PC-3 (cell line): Measurements from ENCODE around the gene PTPN14.

Experiments used
- EZH2 ChIP-seq: fragments of 300-600 bp; sonication (generic); IDR thresholded peaks from one replicate; pipeline ENCODE4 v1.6.1; 2017; ENCODE audit warnings: antibody characterized with exemption, mild to moderate bottlenecking, low read length; ENCODE audit not compliant: unreplicated experiment
- EZH2phosphoT487 ChIP-seq: fragments of 300-600 bp; sonication (generic); IDR thresholded peaks from 2 replicates; pipeline ENCODE4 v1.6.1; 2018; ENCODE audit warnings: mild to moderate bottlenecking, antibody characterized with exemption, low read length, borderline replicate concordance
- TF ChIP-seq, protein P1 (sequence below): fragments of 300-600 bp; sonication (generic); conservative IDR thresholded peaks from 2 replicates; pipeline ENCODE4 v1.5.1; 2017; ENCODE audit warnings: antibody characterized with exemption, low read depth, mild to moderate bottlenecking, low read length

GRCh38 chr1:214386333-214386732 lies 165.1 kb downstream of the PTPN14 start:
- TF ChIP-seq EZH2phosphoT487 (no peak), EZH2 (no peak)
- TF ChIP-seq, protein P1, sequence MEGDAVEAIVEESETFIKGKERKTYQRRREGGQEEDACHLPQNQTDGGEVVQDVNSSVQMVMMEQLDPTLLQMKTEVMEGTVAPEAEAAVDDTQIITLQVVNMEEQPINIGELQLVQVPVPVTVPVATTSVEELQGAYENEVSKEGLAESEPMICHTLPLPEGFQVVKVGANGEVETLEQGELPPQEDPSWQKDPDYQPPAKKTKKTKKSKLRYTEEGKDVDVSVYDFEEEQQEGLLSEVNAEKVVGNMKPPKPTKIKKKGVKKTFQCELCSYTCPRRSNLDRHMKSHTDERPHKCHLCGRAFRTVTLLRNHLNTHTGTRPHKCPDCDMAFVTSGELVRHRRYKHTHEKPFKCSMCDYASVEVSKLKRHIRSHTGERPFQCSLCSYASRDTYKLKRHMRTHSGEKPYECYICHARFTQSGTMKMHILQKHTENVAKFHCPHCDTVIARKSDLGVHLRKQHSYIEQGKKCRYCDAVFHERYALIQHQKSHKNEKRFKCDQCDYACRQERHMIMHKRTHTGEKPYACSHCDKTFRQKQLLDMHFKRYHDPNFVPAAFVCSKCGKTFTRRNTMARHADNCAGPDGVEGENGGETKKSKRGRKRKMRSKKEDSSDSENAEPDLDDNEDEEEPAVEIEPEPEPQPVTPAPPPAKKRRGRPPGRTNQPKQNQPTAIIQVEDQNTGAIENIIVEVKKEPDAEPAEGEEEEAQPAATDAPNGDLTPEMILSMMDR: no peak
